HepG2 (cell line): ENCODE data around the gene CORT. TPM values are rescaled to one million over a fixed set of nuclear protein-coding genes. Genes with fewer than 3 reads are reported as not detected.

Experiments
- CBX2 ChIP-seq, 2 experiments: fragments of 200-600 bp in 1 of 2; sonication (generic); formaldehyde crosslinking in 1 of 2; IDR thresholded peaks; 2 replicates each; pipeline versions ENCODE4 v1.7.0 to v1.8.1; 2018 to 2022; ENCODE audit warnings: low read depth in 2 of 2, low read length in 1 of 2, mild to moderate bottlenecking in 1 of 2, missing genetic modification reagents in 1 of 2
- KDM6A ChIP-seq: IDR thresholded peaks from 2 replicates; pipeline ENCODE4 v1.6.1; 2016; ENCODE audit warnings: low read depth
- KLF9 ChIP-seq: IDR thresholded peaks from 2 replicates; pipeline ENCODE4 v1.6.1; 2016; ENCODE audit warnings: low read depth
- MTF2 ChIP-seq: sonication (generic); formaldehyde crosslinking; IDR thresholded peaks from 2 replicates; pipeline ENCODE4 v1.5.0; 2020; ENCODE audit warnings: missing genetic modification reagents, borderline replicate concordance
- MXD1 ChIP-seq: sonication (generic); formaldehyde crosslinking; IDR thresholded peaks from 2 replicates; pipeline ENCODE4 v1.4.0; 2020; ENCODE audit warnings: mild to moderate bottlenecking, missing genetic modification reagents
- ZC3H13 ChIP-seq: sonication (generic); formaldehyde crosslinking; IDR thresholded peaks from 2 replicates; pipeline ENCODE4 v1.8.1; 2023; ENCODE audit warnings: mild to moderate bottlenecking, missing genetic modification reagents, moderate library complexity
- ZHX2 ChIP-seq, 2 experiments: sonication (generic) in 1 of 2; formaldehyde crosslinking in 1 of 2; IDR thresholded peaks; 2 replicates each; pipeline versions ENCODE4 v1.6.1 to v1.9.0; 2014 to 2022; ENCODE audit warnings: antibody characterized with exemption in 1 of 2, borderline replicate concordance in 1 of 2, inconsistent platforms in 1 of 2, low read depth in 1 of 2, missing genetic modification reagents in 1 of 2
- ZUFSP ChIP-seq: sonication (generic); formaldehyde crosslinking; IDR thresholded peaks from 2 replicates; pipeline ENCODE4 v1.9.0; 2021; ENCODE audit warnings: missing genetic modification reagents, mild to moderate bottlenecking, borderline replicate concordance
- polyA plus RNA-seq, 8 experiments: library from polyadenylated mRNA; depleted of rRNA in 3 of 8; stranded (reverse) in 7 of 8; unstranded in 1 of 8; fragments of >200 nt; fragmentation: Illumina TruSeq in 4 of 8; extraction: Trizol in 4 of 8; gene quantifications; 2 replicates each; pipeline versions ENCODE4 v1.2.1 to v1.2.3, GENCODE V29; 2011 to 2016; ENCODE audit warnings: low read depth in 4 of 8, missing spikeins in 1 of 8, mixed read lengths in 1 of 8; ENCODE audit not compliant: insufficient read depth in 1 of 8
- total RNA-seq, 5 experiments: library from RNA; depleted of rRNA; stranded (reverse); fragments of >200 nt; fragmentation: Illumina TruSeq; extraction: Trizol; gene quantifications; 2 replicates each; pipeline ENCODE4 v1.2.3, GENCODE V29; 2016; ENCODE audit warnings: low read depth in 1 of 5
- TF ChIP-seq, protein P1 (sequence below): IDR thresholded peaks from 2 replicates; pipeline ENCODE4 v1.4.0; 2020; ENCODE audit warnings: mild to moderate bottlenecking, missing genetic modification reagents
- TF ChIP-seq, protein P2 (sequence below): sonication (generic); formaldehyde crosslinking; IDR thresholded peaks from 2 replicates; pipeline ENCODE4 v1.4.0; 2020; ENCODE audit warnings: missing genetic modification reagents
- TF ChIP-seq, protein P3 (sequence below): IDR thresholded peaks from 2 replicates; pipeline ENCODE4 v1.6.1; 2016; ENCODE audit warnings: missing genetic modification reagents, missing compliant biosample characterization

Gene CORT
- total and polyA plus RNA-seq, 2 of the 13 experiments (the other 11 are each of a cell fraction or from before 2014, with no cell fraction given) = 0.11 to 0.62 TPM

- TF ChIP-seq, protein P1, sequence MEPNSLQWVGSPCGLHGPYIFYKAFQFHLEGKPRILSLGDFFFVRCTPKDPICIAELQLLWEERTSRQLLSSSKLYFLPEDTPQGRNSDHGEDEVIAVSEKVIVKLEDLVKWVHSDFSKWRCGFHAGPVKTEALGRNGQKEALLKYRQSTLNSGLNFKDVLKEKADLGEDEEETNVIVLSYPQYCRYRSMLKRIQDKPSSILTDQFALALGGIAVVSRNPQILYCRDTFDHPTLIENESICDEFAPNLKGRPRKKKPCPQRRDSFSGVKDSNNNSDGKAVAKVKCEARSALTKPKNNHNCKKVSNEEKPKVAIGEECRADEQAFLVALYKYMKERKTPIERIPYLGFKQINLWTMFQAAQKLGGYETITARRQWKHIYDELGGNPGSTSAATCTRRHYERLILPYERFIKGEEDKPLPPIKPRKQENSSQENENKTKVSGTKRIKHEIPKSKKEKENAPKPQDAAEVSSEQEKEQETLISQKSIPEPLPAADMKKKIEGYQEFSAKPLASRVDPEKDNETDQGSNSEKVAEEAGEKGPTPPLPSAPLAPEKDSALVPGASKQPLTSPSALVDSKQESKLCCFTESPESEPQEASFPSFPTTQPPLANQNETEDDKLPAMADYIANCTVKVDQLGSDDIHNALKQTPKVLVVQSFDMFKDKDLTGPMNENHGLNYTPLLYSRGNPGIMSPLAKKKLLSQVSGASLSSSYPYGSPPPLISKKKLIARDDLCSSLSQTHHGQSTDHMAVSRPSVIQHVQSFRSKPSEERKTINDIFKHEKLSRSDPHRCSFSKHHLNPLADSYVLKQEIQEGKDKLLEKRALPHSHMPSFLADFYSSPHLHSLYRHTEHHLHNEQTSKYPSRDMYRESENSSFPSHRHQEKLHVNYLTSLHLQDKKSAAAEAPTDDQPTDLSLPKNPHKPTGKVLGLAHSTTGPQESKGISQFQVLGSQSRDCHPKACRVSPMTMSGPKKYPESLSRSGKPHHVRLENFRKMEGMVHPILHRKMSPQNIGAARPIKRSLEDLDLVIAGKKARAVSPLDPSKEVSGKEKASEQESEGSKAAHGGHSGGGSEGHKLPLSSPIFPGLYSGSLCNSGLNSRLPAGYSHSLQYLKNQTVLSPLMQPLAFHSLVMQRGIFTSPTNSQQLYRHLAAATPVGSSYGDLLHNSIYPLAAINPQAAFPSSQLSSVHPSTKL (CRISPR knock-in tag) = no peak
- TF ChIP-seq CBX2 (IDR thresholded peaks at IDR 0.05; ENCODE audit: low read depth, low read length) (no peak), CBX2 (CRISPR knock-in tag; IDR thresholded peaks at IDR 0.05; ENCODE audit: low read depth) (no peak), ZHX2 (IDR thresholded peaks at IDR 0.05; ENCODE audit: low read depth) (no peak), ZHX2 (CRISPR knock-in tag; IDR thresholded peaks at IDR 0.05; ENCODE audit: borderline replicate concordance) (no peak), KDM6A (CRISPR knock-in tag) (no peak), MTF2 (no peak), ZC3H13 (no peak), MXD1 (CRISPR knock-in tag) (no peak), KLF9 (CRISPR knock-in tag) (no peak), ZUFSP (CRISPR knock-in tag) (no peak)
- TF ChIP-seq, protein P2, sequence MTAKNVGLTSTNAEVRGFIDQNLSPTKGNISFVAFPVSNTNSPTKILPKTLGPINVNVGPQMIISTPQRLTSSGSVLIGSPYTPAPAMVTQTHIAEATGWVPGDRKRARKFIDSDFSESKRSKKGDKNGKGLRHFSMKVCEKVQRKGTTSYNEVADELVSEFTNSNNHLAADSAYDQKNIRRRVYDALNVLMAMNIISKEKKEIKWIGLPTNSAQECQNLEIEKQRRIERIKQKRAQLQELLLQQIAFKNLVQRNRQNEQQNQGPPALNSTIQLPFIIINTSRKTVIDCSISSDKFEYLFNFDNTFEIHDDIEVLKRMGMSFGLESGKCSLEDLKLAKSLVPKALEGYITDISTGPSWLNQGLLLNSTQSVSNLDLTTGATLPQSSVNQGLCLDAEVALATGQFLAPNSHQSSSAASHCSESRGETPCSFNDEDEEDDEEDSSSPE (CRISPR knock-in tag) = 0 out of 2 replicates have a peak, but pooled peaks have one; percentile 36
- TF ChIP-seq, protein P3, sequence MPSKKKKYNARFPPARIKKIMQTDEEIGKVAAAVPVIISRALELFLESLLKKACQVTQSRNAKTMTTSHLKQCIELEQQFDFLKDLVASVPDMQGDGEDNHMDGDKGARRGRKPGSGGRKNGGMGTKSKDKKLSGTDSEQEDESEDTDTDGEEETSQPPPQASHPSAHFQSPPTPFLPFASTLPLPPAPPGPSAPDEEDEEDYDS (CRISPR knock-in tag) = no peak
Measured at GRCh38 chr1:10494754-10495474, 45.1 kb downstream of the CORT start (continued).
